ENCODE results near the gene FAM170A. TPM values are rescaled to one million over a fixed set of nuclear protein-coding genes. Genes with fewer than 3 reads are reported as not detected.

The FAM170A gene
- total RNA-seq, 1 donor from 2014 or later, result not detected

DNA sequence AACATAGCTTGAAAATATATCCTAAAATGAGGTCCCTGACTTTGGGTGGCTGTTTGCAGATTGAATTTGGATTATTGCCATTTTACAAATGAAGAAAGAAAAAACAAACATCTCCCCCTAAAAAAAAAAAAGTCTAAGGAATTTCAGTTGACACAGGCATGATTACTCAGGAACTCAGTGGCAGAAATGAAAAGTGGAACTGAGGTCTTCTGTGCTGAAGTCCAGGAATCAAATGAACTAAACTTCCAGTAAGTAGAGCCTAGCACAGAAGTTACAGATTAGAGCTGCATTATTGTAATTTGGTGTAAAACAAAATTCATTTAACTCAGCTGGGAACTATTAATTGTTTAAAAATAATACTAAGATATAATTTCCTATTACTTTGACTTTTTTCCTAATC is 26.7 kb downstream of the FAM170A start:
- H3K27ac ChIP-seq (ENCODE audit: low read depth, low read length), result no peak overlapping the region
- H3K9me3 Mint-ChIP-seq (ENCODE audit: unreplicated experiment), result no peaks in the 10 kb centered on the region
- H3K9ac ChIP-seq (ENCODE audit: low read length), result no peak overlapping the region
- no peaks in the 10 kb centered on the region for H3K36me3 Mint-ChIP-seq (ENCODE audit: low read depth, unreplicated experiment)
- H2AFZ ChIP-seq (ENCODE audit: low read depth, low read length), result no peak overlapping the region
- no peaks in the 10 kb centered on the region for H3K79me2 ChIP-seq (ENCODE audit: insufficient read depth, low read length)
- no peak overlapping the region for H3K4me2 ChIP-seq (ENCODE audit: low read length)
- no peaks in the 10 kb centered on the region for H3K4me1 ChIP-seq (ENCODE audit: insufficient read depth, low read length)
- no peaks in the 10 kb centered on the region for H3K27me3 ChIP-seq (ENCODE audit: insufficient read depth, low read length)
- no peaks in the 10 kb centered on the region for H3K27me3 Mint-ChIP-seq (ENCODE audit: low read depth, unreplicated experiment)
- H4K20me1 ChIP-seq (ENCODE audit: insufficient read depth, low read length), result no peaks in the 10 kb centered on the region
- DNase-seq (ENCODE audit: low read depth) (no peak), FAIRE-seq (no peak)
- no peak for TF ChIP-seq EZH2 (IDR thresholded peaks at IDR 0.05; ENCODE audit: insufficient read depth, low read length)
- TF ChIP-seq, protein P1, sequence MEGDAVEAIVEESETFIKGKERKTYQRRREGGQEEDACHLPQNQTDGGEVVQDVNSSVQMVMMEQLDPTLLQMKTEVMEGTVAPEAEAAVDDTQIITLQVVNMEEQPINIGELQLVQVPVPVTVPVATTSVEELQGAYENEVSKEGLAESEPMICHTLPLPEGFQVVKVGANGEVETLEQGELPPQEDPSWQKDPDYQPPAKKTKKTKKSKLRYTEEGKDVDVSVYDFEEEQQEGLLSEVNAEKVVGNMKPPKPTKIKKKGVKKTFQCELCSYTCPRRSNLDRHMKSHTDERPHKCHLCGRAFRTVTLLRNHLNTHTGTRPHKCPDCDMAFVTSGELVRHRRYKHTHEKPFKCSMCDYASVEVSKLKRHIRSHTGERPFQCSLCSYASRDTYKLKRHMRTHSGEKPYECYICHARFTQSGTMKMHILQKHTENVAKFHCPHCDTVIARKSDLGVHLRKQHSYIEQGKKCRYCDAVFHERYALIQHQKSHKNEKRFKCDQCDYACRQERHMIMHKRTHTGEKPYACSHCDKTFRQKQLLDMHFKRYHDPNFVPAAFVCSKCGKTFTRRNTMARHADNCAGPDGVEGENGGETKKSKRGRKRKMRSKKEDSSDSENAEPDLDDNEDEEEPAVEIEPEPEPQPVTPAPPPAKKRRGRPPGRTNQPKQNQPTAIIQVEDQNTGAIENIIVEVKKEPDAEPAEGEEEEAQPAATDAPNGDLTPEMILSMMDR (IDR thresholded peaks at IDR 0.05; ENCODE audit: insufficient read depth, low read depth, low read length), result no peak
- no peaks in the 10 kb centered on the region for H3K9me3 ChIP-seq (ENCODE audit: insufficient read depth, low read depth, low read length)
- H3K4me1 Mint-ChIP-seq (ENCODE audit: low read depth, unreplicated experiment), result no peaks in the 10 kb centered on the region
- H3K4me3 ChIP-seq (ENCODE audit: insufficient read depth, low read depth, low read length), result no peak overlapping the region
- no peak overlapping the region for H3K4me3 Mint-ChIP-seq (ENCODE audit: unreplicated experiment)
- H3K27ac Mint-ChIP-seq (ENCODE audit: unreplicated experiment), result no peak overlapping the region
- H3K36me3 ChIP-seq (ENCODE audit: insufficient read depth, low read length), result no peaks in the 10 kb centered on the region

GRCh38 chr5:119666542-119666941 is 37.2 kb downstream of the FAM170A start:
- TF ChIP-seq, protein P1 (IDR thresholded peaks at IDR 0.05; ENCODE audit: insufficient read depth, low read depth, low read length), result no peak
- no peak for TF ChIP-seq EZH2 (IDR thresholded peaks at IDR 0.05; ENCODE audit: insufficient read depth, low read length)
- Histone ChIP-seq H3K79me2 (ENCODE audit: insufficient read depth, low read length) (no peaks in the 10 kb centered on the region), H2AFZ (ENCODE audit: low read depth, low read length) (no peak overlapping the region), H3K36me3 (ENCODE audit: insufficient read depth, low read length) (no peaks in the 10 kb centered on the region), H3K9me3 (ENCODE audit: insufficient read depth, low read depth, low read length) (no peaks in the 10 kb centered on the region), H3K4me2 (ENCODE audit: low read length) (no peak overlapping the region), H3K4me1 (ENCODE audit: insufficient read depth, low read length) (no peaks in the 10 kb centered on the region), H3K4me3 (ENCODE audit: insufficient read depth, low read depth, low read length) (no peak overlapping the region), H3K9ac (ENCODE audit: low read length) (no peak overlapping the region), H4K20me1 (ENCODE audit: insufficient read depth, low read length) (no peaks in the 10 kb centered on the region), H3K27me3 (ENCODE audit: insufficient read depth, low read length) (no peaks in the 10 kb centered on the region), H3K27ac (ENCODE audit: low read depth, low read length) (no peak overlapping the region)
- no peaks in the 10 kb centered on the region for H3K27me3 Mint-ChIP-seq (ENCODE audit: low read depth, unreplicated experiment)
- H3K9me3 Mint-ChIP-seq (ENCODE audit: unreplicated experiment), result no peaks in the 10 kb centered on the region
- no peak for DNase-seq (ENCODE audit: low read depth)
- no peak for FAIRE-seq
- H3K4me3 Mint-ChIP-seq (ENCODE audit: unreplicated experiment), result no peak overlapping the region
- no peaks in the 10 kb centered on the region for H3K36me3 Mint-ChIP-seq (ENCODE audit: low read depth, unreplicated experiment)
- no peak overlapping the region for H3K27ac Mint-ChIP-seq (ENCODE audit: unreplicated experiment)
- H3K4me1 Mint-ChIP-seq (ENCODE audit: low read depth, unreplicated experiment), result no peaks in the 10 kb centered on the region

GRCh38 chr5:119678351-119679028 is 49.1 kb downstream of the FAM170A start:
- TF ChIP-seq EZH2 (IDR thresholded peaks at IDR 0.05; ENCODE audit: insufficient read depth, low read length), result no peak
- TF ChIP-seq, protein P1 (IDR thresholded peaks at IDR 0.05; ENCODE audit: insufficient read depth, low read depth, low read length), result no peak
- Histone ChIP-seq H3K36me3 (ENCODE audit: insufficient read depth, low read length) (no peaks in the 10 kb centered on the region), H3K4me2 (ENCODE audit: low read length) (no peak overlapping the region), H2AFZ (ENCODE audit: low read depth, low read length) (no peak overlapping the region), H3K27me3 (ENCODE audit: insufficient read depth, low read length) (no peaks in the 10 kb centered on the region), H3K4me1 (ENCODE audit: insufficient read depth, low read length) (no peaks in the 10 kb centered on the region), H3K9ac (ENCODE audit: low read length) (no peak overlapping the region), H4K20me1 (ENCODE audit: insufficient read depth, low read length) (no peaks in the 10 kb centered on the region), H3K27ac (ENCODE audit: low read depth, low read length) (no peak overlapping the region), H3K4me3 (ENCODE audit: insufficient read depth, low read depth, low read length) (no peak overlapping the region), H3K79me2 (ENCODE audit: insufficient read depth, low read length) (no peaks in the 10 kb centered on the region), H3K9me3 (ENCODE audit: insufficient read depth, low read depth, low read length) (no peaks in the 10 kb centered on the region)
- FAIRE-seq, result no peak
- no peak overlapping the region for H3K27ac Mint-ChIP-seq (ENCODE audit: unreplicated experiment)
- no peaks in the 10 kb centered on the region for H3K9me3 Mint-ChIP-seq (ENCODE audit: unreplicated experiment)
- H3K4me1 Mint-ChIP-seq (ENCODE audit: low read depth, unreplicated experiment), result no peaks in the 10 kb centered on the region
- no peak overlapping the region for H3K4me3 Mint-ChIP-seq (ENCODE audit: unreplicated experiment)
- H3K27me3 Mint-ChIP-seq (ENCODE audit: low read depth, unreplicated experiment), result no peaks in the 10 kb centered on the region
- H3K36me3 Mint-ChIP-seq (ENCODE audit: low read depth, unreplicated experiment), result no peaks in the 10 kb centered on the region
- no peak for DNase-seq (ENCODE audit: low read depth)

Data from astrocyte (in vitro differentiated cells and primary cell).